Natural killer cell (primary cell): Measurements from ENCODE around the gene EEF1A2. TPM values are rescaled to one million over a fixed set of nuclear protein-coding genes. Genes with fewer than 3 reads are reported as not detected.

Experiments
- ATAC-seq, 3 donors: fragments of 150-1000 bp in 2 of 3; fragments of 200-7000 bp in 1 of 3; cut with Tn5 transposase; 1 replicate in 1 of 3; 2 replicates in 2 of 3; pipeline ENCODE4 v1.10.0; 2021; ENCODE audit warnings: mild to moderate bottlenecking in 2 of 3, moderate library complexity in 2 of 3
- DNase-seq, 2 donors: peaks; one replicate each; pipeline versions ENCODE4 v3.0.0 to v3.0.0-alpha.2; 2013 to 2021; ENCODE audit warnings: mixed read lengths in 1 of 2
- H3K27ac ChIP-seq: one replicate; pipeline ENCODE4 v1.5.1; 2013; ENCODE audit warnings: mild to moderate bottlenecking, low read length
- H3K27me3 ChIP-seq: one replicate; pipeline ENCODE4 v1.6.1; 2013; ENCODE audit warnings: low read length; ENCODE audit not compliant: control insufficient read depth, insufficient read depth
- H3K36me3 ChIP-seq: one replicate; pipeline ENCODE4 v1.6.1; 2013; ENCODE audit warnings: low read length; ENCODE audit not compliant: control insufficient read depth, insufficient read depth
- H3K4me1 ChIP-seq: one replicate; pipeline ENCODE4 v1.6.1; 2013; ENCODE audit warnings: low read length; ENCODE audit not compliant: control insufficient read depth, insufficient read depth
- H3K4me3 ChIP-seq: one replicate; pipeline ENCODE4 v1.5.1; 2013; ENCODE audit warnings: low read length
- H3K9me3 ChIP-seq: one replicate; pipeline ENCODE4 v1.6.1; 2013; ENCODE audit warnings: low read length; ENCODE audit not compliant: control insufficient read depth, insufficient read depth
- H3K27ac Mint-ChIP-seq, 2 donors: one replicate each; pipeline ENCODE4 v1.8.0; 2022; ENCODE audit warnings: mild to moderate bottlenecking in 2 of 2, mixed read lengths in 2 of 2, moderate library complexity in 1 of 2
- H3K27me3 Mint-ChIP-seq, 2 donors: one replicate each; pipeline ENCODE4 v1.8.0; 2022; ENCODE audit warnings: low read depth in 2 of 2, mixed read lengths in 2 of 2
- H3K36me3 Mint-ChIP-seq: one replicate; pipeline ENCODE4 v1.8.0; 2022; ENCODE audit warnings: mixed read lengths
- H3K4me1 Mint-ChIP-seq, 2 donors: one replicate each; pipeline ENCODE4 v1.8.0; 2022; ENCODE audit warnings: mixed read lengths in 2 of 2
- H3K4me3 Mint-ChIP-seq: one replicate; pipeline ENCODE4 v1.8.0; 2022; ENCODE audit warnings: mild to moderate bottlenecking, moderate library complexity, mixed read lengths
- H3K9me3 Mint-ChIP-seq, 2 donors: one replicate each; pipeline ENCODE4 v1.8.0; 2022; ENCODE audit warnings: mixed read lengths in 2 of 2
- CTCF ChIP-seq: fragments of 200-600 bp; IDR thresholded peaks from one replicate; pipeline ENCODE4 v1.8.0; 2022; ENCODE audit warnings: antibody characterized with exemption
- WGBS: methylation state at CpG from one replicate; pipeline ENCODE4 v1.1.7; 2013; ENCODE audit warnings: missing lambda C conversion rate; ENCODE audit not compliant: insufficient coverage; 5-methylcytosine and 5-hydroxymethylcytosine counted together
- intact Hi-C: fragments of 100-400 bp; cut with micrococcal nuclease; formaldehyde crosslinking; loops from one replicate; pipeline ENCODE4 v1.14.2; 2022
- total RNA-seq, 4 donors: library from RNA; stranded (reverse); fragments of 120-200 nt in 1 of 4; gene quantifications; one replicate each; pipeline versions ENCODE4 v1.2.3 to v1.2.4, GENCODE V29; 2013 to 2022

Gene EEF1A2
- under 1 TPM; 0.14 to 0.86 (median 0.35) TPM for total RNA-seq
- 0.59 TPM for total RNA-seq (2013)

- H3K9me3 ChIP-seq: no peaks in the 10 kb centered on the region
- peak within 1 kb of the TSS; percentile 55 for H3K4me3 Mint-ChIP-seq
- under 1% methylated on average over 58 of the region's 58 CpGs for WGBS
- no peaks in the 10 kb centered on the region for H3K36me3 Mint-ChIP-seq
- ATAC-seq (peak; percentile 70 to 76 (median 73)), DNase-seq (peak in 1 of 2 donors; percentile 82)
- no peak within 1 kb of the TSS for H3K27ac ChIP-seq
- H3K4me1 Mint-ChIP-seq: no peaks in the 10 kb centered on the region
- peak; percentile 14 for TF ChIP-seq CTCF
- H3K27ac Mint-ChIP-seq: no peak within 1 kb of the TSS
- H3K27me3 Mint-ChIP-seq: peaks cover 0 to 2% of the 10 kb centered on the region in 2 donors
- H3K4me3 ChIP-seq: no peak within 1 kb of the TSS
- peaks cover 37% of the 10 kb centered on the region for H3K27me3 ChIP-seq
- intact Hi-C loops: loop anchor here (5.0 kb wide), 1 partner anchor 473 kb away; no protein-coding TSS in a partner anchor
- H3K4me1 ChIP-seq: peaks cover 25% of the 10 kb centered on the region
- H3K36me3 ChIP-seq: no peaks in the 10 kb centered on the region
- H3K9me3 Mint-ChIP-seq: no peaks in the 10 kb centered on the region
Observed at GRCh38 chr20:63498960-63499337, at the start of gene EEF1A2. TSS of gene EEF1A2 (minus strand) at chr20:63499083. CDS start at chr20:63497763, 1,320 bp downstream.

GRCh38 chr20:63548542-63548941 is 49.7 kb upstream of the EEF1A2 start:
- no peak overlapping the region for H3K4me3 Mint-ChIP-seq
- WGBS: 63% methylated on average over 10 of the region's 11 CpGs
- H3K4me1 ChIP-seq: peaks cover 27% of the 10 kb centered on the region
- peaks cover 2% of the 10 kb centered on the region for H3K27me3 ChIP-seq
- H3K9me3 ChIP-seq: no peaks in the 10 kb centered on the region
- no peaks in the 10 kb centered on the region for H3K36me3 Mint-ChIP-seq
- H3K36me3 ChIP-seq: no peaks in the 10 kb centered on the region
- no peaks in the 10 kb centered on the region for H3K9me3 Mint-ChIP-seq
- intact Hi-C loops: no loop called here
- peaks cover 0 to 18% of the 10 kb centered on the region in 2 donors for H3K4me1 Mint-ChIP-seq
- H3K27me3 Mint-ChIP-seq: peaks cover 0 to 6% of the 10 kb centered on the region in 2 donors
- DNase-seq (no peak), ATAC-seq (no peak)
- no peak overlapping the region for H3K27ac Mint-ChIP-seq
- no peak overlapping the region for H3K4me3 ChIP-seq
- no peak for TF ChIP-seq CTCF
- H3K27ac ChIP-seq: no peak overlapping the region

GRCh38 chr20:63547725-63548480 is 49.0 kb upstream of the EEF1A2 start, which contains the start of gene SRMS:
TSS of gene SRMS (minus strand) at chr20:63547749. CDS start at chr20:63547463, 286 bp downstream.
- peaks cover 22% of the 10 kb centered on the region for H3K4me1 ChIP-seq
- Mint-ChIP-seq H3K27ac (no peak within 1 kb of the TSS), H3K4me1 (peaks cover 0 to 12% of the 10 kb centered on the region in 2 donors), H3K27me3 (peaks cover 0 to 6% of the 10 kb centered on the region in 2 donors), H3K36me3 (no peaks in the 10 kb centered on the region), H3K4me3 (no peak within 1 kb of the TSS), H3K9me3 (no peaks in the 10 kb centered on the region)
- ATAC-seq (no peak), DNase-seq (no peak)
- no peak within 1 kb of the TSS for H3K4me3 ChIP-seq
- H3K27me3 ChIP-seq: peaks cover under 1% of the 10 kb centered on the region
- H3K9me3 ChIP-seq: no peaks in the 10 kb centered on the region
- intact Hi-C loops: no loop called here
- no peak for TF ChIP-seq CTCF
- no peaks in the 10 kb centered on the region for H3K36me3 ChIP-seq
- 64% methylated on average over 35 of the region's 35 CpGs for WGBS
- no peak within 1 kb of the TSS for H3K27ac ChIP-seq
